Posterior cingulate gyrus (tissue), 11 donors: Measurements from ENCODE around the gene MPV17.
"Not testable (repeated sequence)": the region's sequence is repeated elsewhere in the genome, so short reads cannot be mapped to it uniquely, and the experiment has no call there.

Source experiments
- DNase-seq, 10 donors: peaks; one replicate each; pipeline versions ENCODE4 v3.0.0 to v3.0.0-alpha.2; 2020 to 2021; ENCODE audit warnings: mixed read lengths in 3 of 10
- intact Hi-C: fragments of 100-400 bp; cut with DNase I; formaldehyde crosslinking; loops from one replicate; pipeline ENCODE4 v1.15.1; 2023

Gene MPV17, protein sequence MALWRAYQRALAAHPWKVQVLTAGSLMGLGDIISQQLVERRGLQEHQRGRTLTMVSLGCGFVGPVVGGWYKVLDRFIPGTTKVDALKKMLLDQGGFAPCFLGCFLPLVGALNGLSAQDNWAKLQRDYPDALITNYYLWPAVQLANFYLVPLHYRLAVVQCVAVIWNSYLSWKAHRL

GRCh38 chr2:27322766-27323595, at the start of gene MPV17:
Gene MPV17, minus strand, starts transcription at chr2:27323097. Its CDS starts 580 bp downstream, at chr2:27322517.
- DNase-seq: peak; percentile 89 to 99 (median 94)
- intact Hi-C loops: loop anchor here (5.0 kb wide), 2 partner anchors 34 to 49 kb away; partner anchors contain the start of genes EIF2B4, GTF3C2 and SNX17

- peak in 2 of 10 donors; percentile 69 to 75 for DNase-seq
- intact Hi-C loops: loop anchor here (1.0 to 5.0 kb wide), 5 partner anchors 9 to 159 kb away; partner anchors contain the start of genes ATRAID, MPV17, PPM1G and SLC5A6
Measured at GRCh38 chr2:27370816-27371620, 48.1 kb upstream of the MPV17 start.

DNA sequence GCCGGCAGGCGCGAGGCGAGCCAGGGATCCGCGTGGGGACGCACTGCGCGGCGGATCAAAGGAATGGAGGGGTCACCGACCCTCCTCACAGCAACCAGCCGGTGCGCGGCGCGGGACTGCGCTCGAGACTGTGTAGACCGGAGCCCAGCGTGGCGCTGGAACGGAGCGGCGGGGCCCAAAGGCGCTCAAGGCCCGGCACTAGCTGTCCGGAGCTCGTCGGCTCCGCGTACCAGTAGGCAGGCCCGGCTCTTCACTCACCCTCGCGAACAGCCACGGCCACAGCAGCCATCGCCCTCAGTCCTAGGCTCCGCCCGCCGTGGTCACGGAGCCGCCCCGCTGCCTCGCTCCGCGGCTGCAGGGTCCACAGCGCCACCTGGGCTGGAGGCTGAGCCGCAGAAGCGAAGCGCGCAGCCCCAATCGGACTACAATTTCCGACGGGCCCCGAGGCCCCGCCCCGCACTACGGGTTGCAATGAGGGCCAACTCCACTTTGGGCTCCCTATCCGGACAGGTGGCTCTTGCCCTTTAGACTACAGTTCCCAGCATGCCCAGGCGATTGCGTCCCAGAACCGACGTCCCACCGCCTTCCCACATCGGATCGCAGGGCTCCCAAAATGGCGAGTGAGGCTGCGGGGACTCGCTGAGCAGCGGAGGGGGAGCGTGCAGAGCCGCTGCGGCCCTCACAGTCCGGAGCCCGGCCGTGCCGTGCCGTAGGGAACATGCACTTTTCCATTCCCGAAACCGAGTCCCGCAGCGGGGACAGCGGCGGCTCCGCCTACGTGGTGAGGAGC, 47.3 kb upstream of the MPV17 start, which contains the start of the genes EIF2B4 and SNX17:
TSS of gene EIF2B4 (minus strand) at position 313 of the 790 bp plus-strand sequence. CDS start at position 289, 24 bp downstream.
TSS of gene SNX17 (plus strand) at position 591 of the 790 bp plus-strand sequence. CDS start at position 719, 128 bp downstream.
- intact Hi-C loops: loop anchor here (1.0 to 5.0 kb wide), 5 partner anchors 10 to 158 kb away; partner anchors contain the start of genes ATRAID, MPV17, PPM1G and SLC5A6
- peak; percentile 98 to 100 (median 100) for DNase-seq

DNA sequence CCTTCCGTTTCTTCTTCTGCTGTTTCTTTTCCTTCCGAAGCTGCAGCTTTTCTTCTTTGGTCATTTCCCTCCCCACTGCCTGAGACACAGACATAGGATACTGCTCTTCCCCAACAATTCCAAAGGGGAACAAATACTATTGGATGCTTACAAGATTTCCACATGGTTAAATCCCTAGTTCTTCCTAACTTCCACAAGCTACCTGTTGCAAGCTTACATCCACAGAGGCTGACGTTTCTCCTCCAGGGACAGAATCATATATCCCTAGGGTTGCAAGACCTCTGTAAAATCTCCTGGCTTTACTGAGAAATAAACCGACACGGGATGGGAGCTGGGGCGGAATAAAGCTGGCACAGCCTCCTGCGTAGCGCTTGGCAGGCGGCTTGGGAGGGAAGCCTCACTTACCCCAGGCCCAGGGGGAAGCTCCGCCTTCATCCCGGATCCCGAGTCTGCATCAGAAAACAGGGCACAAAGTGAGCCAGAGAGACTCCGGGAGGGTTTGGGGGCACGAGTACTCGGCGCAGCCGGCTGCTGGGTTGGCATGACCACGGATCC, 46.7 kb upstream of the MPV17 start:
- intact Hi-C loops: loop anchor here (1.0 to 5.0 kb wide), 5 partner anchors 11 to 157 kb away; partner anchors contain the start of genes ATRAID, MPV17, PPM1G and SLC5A6
- peak in 6 of 10 donors; percentile 24 to 82 (median 39) for DNase-seq

- DNase-seq: no peak
- intact Hi-C loops: no loop called here
Measured at GRCh38 chr2:27363933-27364332, 41.0 kb upstream of the MPV17 start.

DNA sequence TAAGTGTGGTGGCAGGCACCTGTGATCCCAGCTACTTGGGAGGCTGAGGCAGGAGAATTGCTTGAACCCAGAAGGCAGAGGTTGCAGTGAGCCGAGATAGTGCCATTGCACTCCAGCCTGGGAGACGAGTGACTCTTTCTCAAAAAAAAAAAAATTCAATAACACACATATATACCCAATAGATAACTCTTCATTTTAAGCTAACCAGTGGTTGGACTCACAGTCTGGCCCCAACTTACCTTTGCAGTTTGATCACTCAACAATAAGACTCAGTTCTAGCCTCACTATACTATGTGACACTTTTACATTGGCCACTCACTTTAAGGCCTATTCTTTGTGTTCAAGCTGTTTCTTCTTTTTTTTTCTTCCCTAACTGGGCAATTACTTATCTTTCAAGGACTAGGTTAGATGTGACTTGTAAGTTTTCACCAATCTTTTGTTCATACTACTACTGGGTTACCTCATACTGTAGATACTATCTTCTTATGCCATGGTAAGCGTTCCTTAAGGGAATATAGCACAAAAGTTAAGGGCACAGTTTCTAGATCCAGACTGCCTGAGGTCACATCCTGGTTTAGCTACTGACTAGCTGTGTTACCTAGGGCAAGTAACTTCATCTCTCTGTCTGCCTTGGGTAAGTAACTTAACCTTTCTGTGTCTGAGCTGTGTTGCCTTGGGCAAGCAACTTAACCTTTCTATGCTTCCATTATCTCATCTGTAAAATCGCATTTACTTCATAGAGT, 40.0 kb upstream of the MPV17 start:
- no peak for DNase-seq
- intact Hi-C loops: no loop called here

- peak; percentile 91 to 99 (median 95) for DNase-seq
- intact Hi-C loops: loop anchor here (1.0 to 5.0 kb wide), 2 partner anchors 14 to 34 kb away; partner anchors contain the start of genes EIF2B4, MPV17 and SNX17
Measured at GRCh38 chr2:27356382-27357181, 33.7 kb upstream of the MPV17 start, which contains the start of gene GTF3C2. Gene GTF3C2, minus strand, starts transcription at chr2:27356764. Its CDS starts 13,210 bp downstream, at chr2:27343554.

GRCh38 chr2:27356056-27356381, 33.1 kb upstream of the MPV17 start:
- peak in 2 of 10 donors; percentile 29 to 82 for DNase-seq
- intact Hi-C loops: loop anchor here (5.0 kb wide), 1 partner anchor 34 kb away; the partner anchor contains the start of gene MPV17

- intact Hi-C loops: no loop called here
- DNase-seq: no peak
Measured at GRCh38 chr2:27354597-27354927, 31.7 kb upstream of the MPV17 start.

DNA sequence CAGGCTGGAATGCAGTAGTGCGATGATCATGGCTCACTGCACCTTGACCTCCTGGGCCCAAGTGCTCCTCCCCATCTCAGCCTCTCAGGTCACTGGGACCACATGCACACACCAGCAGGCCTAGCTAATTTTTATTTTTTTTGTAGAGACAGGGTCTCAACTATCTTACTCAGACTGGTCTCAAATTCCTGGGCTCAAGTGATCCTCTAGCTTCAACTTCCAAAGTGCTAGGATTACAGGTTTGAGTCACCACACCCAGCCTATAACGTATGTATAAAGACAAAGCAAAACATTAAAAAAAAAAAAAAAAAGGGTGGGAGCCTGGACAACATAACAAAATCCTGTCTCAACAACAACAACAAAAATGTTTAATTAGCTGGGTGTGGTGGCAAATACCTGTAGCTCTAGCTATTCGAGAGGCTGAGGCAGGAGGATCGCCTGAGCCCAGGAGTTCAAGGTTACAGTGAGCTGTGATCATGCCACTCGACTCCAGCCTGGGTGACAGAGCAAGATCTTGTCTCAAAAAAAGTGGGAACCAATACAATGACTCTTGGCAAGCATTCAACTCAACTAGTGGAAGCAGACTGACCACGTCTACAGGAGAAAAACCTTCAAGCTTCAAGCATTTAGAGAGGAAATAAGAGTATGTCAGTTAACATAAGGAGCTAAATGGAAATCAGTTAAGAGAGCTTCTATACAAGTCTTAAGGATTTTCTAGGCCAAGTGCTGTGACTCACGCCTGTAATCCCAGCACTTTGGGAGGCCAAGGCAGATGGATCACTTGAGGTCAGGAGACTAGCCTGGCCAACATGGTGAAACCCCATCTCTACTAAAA, 31.1 kb upstream of the MPV17 start:
- DNase-seq: no peak
- intact Hi-C loops: no loop called here

- intact Hi-C loops, DNase-seq: not testable (repeated sequence)
Measured at GRCh38 chr2:27353386-27353761, 30.5 kb upstream of the MPV17 start.

DNA sequence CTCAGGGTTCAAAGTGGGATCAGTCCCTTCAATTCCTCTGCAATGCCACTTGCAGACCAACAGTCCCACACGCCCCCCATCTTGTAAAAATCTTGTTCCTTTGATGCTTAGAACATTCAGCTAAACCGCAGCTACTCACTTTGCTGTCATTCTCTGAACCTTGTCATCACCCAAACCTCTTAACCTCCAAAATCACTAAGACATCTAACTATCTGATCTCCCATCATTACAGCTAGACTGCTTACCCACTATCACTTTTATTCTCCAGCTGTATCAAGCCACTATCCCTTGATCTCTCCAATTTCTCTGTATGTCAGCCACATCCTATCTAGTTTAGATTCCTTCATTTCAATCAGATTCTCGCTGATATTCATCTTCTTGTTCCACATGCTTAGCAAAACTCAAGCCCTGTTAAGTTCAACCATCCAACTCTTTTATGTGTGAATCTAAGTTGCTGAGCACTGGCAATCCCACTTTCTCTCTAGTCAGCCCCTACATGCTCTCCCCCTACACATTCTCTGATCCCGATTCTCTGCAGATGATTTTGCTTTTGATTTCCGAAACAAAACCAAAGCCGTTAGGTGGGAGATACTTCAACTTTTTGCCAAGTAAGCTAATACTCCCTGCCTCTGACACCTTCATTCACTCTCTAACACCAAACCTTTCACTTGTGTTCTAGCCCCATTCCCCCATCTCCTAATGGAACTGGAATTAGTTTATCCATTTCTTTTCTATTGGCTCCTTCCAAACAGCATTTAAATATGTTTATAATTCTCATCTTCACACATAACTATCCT, 29.1 kb upstream of the MPV17 start:
- no peak for DNase-seq
- intact Hi-C loops: no loop called here

DNA sequence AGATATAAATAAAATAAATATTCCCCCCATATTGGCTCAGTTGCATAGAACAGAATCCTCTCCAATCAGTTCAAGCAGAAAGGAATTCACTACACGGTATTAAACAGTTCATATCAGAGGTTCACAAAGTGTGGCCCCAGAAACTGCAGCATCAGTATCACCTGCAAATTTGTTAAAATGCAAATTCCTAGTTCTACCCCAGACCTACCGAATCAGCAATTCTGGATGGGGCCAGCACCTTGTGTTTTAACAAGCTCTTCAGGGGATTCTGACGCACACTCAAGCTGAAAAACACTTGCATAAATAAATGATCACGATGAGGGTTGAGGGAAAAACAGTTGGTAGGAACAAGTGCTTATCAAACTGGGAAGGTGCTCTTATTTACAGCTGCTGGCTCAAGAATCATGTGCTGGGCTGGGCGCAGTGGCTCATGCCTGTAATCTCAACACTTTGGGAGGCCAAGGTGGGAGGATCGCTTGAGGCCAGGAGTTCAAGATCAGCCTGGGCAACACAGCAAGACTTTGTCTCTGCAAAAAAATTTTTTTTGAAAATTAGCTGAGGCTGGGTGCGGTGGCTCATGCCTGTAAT, 27.3 kb upstream of the MPV17 start:
- intact Hi-C loops: no loop called here
- DNase-seq: peak in 1 of 10 donors; percentile 7

GRCh38 chr2:27347641-27348040, 24.7 kb upstream of the MPV17 start:
- intact Hi-C loops: no loop called here
- no peak for DNase-seq

GRCh38 chr2:27336173-27336572, 13.3 kb upstream of the MPV17 start:
- intact Hi-C loops: no loop called here

GRCh38 chr2:27335311-27335710, 12.4 kb upstream of the MPV17 start:
- no peak for DNase-seq
- intact Hi-C loops: no loop called here

More at GRCh38 chr2:27336173-27336572, 13.3 kb upstream of the MPV17 start:
- DNase-seq: no peak
